ENCODE data around the gene SERPINB10.

GRCh38 chr18:63899206-63899605 is 8.6 kb upstream of the SERPINB10 start:
- TF ChIP-seq CTCF (IDR thresholded peaks at IDR 0.05; ENCODE audit: insufficient read depth, low read length), result no peak
- TF ChIP-seq POLR2AphosphoS5 (IDR thresholded peaks at IDR 0.05; ENCODE audit: low read depth), result no peak
- TF ChIP-seq REST (IDR thresholded peaks at IDR 0.05; ENCODE audit: insufficient replicate concordance, low read depth), result no peak
- TF ChIP-seq GABPA (IDR thresholded peaks at IDR 0.05; ENCODE audit: low read depth), result no peak
- no peak for TF ChIP-seq SPI1 (IDR thresholded peaks at IDR 0.05; ENCODE audit: borderline replicate concordance, low read depth)

Measured in HL-60 (cell line).